SK-N-SH treated with all-trans-retinoic acid at 6 μM for 48 hours (cell line): ENCODE measurements around the gene USHBP1.

Experiments
- BACH2 ChIP-seq: fragments of 250-450 bp; sonication (Bioruptor Pico); IDR thresholded peaks from 2 replicates; pipeline ENCODE4 v1.9.0; 2021; ENCODE audit warnings: mild to moderate bottlenecking, borderline replicate concordance
- CREB5 ChIP-seq: fragments of 250-450 bp; sonication (Bioruptor Pico); IDR thresholded peaks from 2 replicates; pipeline ENCODE4 v1.5.1; 2020; ENCODE audit warnings: low read depth, mild to moderate bottlenecking, moderate library complexity
- PATZ1 ChIP-seq: fragments of 250-450 bp; sonication (Bioruptor Pico); IDR thresholded peaks from 2 replicates; pipeline ENCODE4 v1.8.0; 2020; ENCODE audit warnings: mild to moderate bottlenecking, moderate library complexity, borderline replicate concordance
- ZFP30 ChIP-seq: fragments of 450-650 bp; formaldehyde crosslinking; IDR thresholded peaks from 2 replicates; pipeline ENCODE4 v1.5.0; 2022; ENCODE audit warnings: mild to moderate bottlenecking, moderate library complexity
- ZNF565 ChIP-seq: fragments of 450-650 bp; formaldehyde crosslinking; conservative IDR thresholded peaks from 2 replicates; pipeline ENCODE4 v1.5.0; 2020; ENCODE audit warnings: low read depth, mild to moderate bottlenecking, moderate library complexity
- TF ChIP-seq, protein P1 (sequence below): fragments of 250-450 bp; sonication (Bioruptor Pico); IDR thresholded peaks from 2 replicates; pipeline ENCODE4 v1.5.1; 2021; ENCODE audit warnings: mild to moderate bottlenecking, moderate library complexity

DNA sequence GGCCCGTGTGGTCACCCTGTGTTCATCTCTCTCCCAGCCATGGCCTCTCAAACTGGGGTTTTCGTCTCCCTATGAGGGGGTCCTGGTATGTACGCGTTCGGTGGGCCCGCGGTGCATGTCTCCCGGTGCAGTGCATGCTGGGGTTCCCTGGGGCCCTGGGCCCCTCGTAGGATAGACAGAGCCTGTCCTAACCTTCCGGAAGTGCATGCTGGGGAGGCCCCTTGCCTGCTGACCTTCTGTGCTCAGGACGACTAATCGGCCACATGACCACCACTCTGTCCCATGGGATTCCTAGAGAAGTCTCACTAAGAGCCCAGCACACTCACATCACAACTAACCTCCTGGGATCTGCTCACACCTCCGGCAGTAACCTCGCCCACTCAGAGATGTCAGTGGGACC is 54.2 kb downstream of the USHBP1 start:
- no peak for TF ChIP-seq ZNF565
- TF ChIP-seq, protein P1, sequence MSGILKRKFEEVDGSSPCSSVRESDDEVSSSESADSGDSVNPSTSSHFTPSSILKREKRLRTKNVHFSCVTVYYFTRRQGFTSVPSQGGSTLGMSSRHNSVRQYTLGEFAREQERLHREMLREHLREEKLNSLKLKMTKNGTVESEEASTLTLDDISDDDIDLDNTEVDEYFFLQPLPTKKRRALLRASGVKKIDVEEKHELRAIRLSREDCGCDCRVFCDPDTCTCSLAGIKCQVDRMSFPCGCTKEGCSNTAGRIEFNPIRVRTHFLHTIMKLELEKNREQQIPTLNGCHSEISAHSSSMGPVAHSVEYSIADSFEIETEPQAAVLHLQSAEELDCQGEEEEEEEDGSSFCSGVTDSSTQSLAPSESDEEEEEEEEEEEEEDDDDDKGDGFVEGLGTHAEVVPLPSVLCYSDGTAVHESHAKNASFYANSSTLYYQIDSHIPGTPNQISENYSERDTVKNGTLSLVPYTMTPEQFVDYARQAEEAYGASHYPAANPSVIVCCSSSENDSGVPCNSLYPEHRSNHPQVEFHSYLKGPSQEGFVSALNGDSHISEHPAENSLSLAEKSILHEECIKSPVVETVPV = no peak
- no peak for TF ChIP-seq BACH2 (CRISPR knock-in tag)
- no peak for TF ChIP-seq PATZ1 (CRISPR knock-in tag)
- no peak for TF ChIP-seq ZFP30 (CRISPR knock-in tag)
- no peak for TF ChIP-seq CREB5 (CRISPR knock-in tag)
